Neural cell (in vitro differentiated cells): ENCODE measurements around the gene TNFAIP8L1. TPM values are rescaled to one million over a fixed set of nuclear protein-coding genes. Genes with fewer than 3 reads are reported as not detected.

ENCODE experiments used
- H2AFZ ChIP-seq: fragments of 200-600, 300-800 bp; sonication (generic), shearing (Covaris generic); 2 replicates; pipeline ENCODE4 v1.6.0; 2014; ENCODE audit warnings: low read depth, mild to moderate bottlenecking, antibody characterized with exemption, low read length, moderate library complexity
- H3F3A ChIP-seq: fragments of 200-600 bp; shearing (Covaris generic); 2 replicates; pipeline ENCODE4 v1.6.1; 2016; ENCODE audit warnings: mild to moderate bottlenecking, moderate library complexity, mixed read lengths, antibody characterized with exemption, low read length; ENCODE audit not compliant: insufficient read depth, poor library complexity, severe bottlenecking
- H3K27ac ChIP-seq: fragments of 200-600, 300-800 bp; sonication (generic), shearing (Covaris generic); 2 replicates; pipeline ENCODE4 v1.5.1; 2014; ENCODE audit warnings: mild to moderate bottlenecking, low read length, moderate library complexity
- H3K27me3 ChIP-seq: fragments of 300-800, 200-600 bp; sonication (generic), shearing (Covaris generic); 2 replicates; pipeline ENCODE4 v1.6.0; 2014; ENCODE audit warnings: mild to moderate bottlenecking, low read depth, low read length, moderate library complexity; ENCODE audit not compliant: insufficient read depth
- H3K36me3 ChIP-seq: fragments of 300-800, 200-600 bp; sonication (generic), shearing (Covaris generic); 2 replicates; pipeline ENCODE4 v1.5.1; 2014; ENCODE audit warnings: mild to moderate bottlenecking, antibody characterized with exemption, low read length, moderate library complexity; ENCODE audit not compliant: insufficient read depth
- H3K4me2 ChIP-seq: fragments of 300-800, 200-600 bp; sonication (generic), shearing (Covaris generic); 2 replicates; pipeline ENCODE4 v1.6.0; 2014; ENCODE audit warnings: mild to moderate bottlenecking, low read length
- H3K4me3 ChIP-seq: fragments of 300-800, 200-600 bp; sonication (generic), shearing (Covaris generic); 2 replicates; pipeline ENCODE4 v1.5.1; 2014; ENCODE audit warnings: mild to moderate bottlenecking, low read length, moderate library complexity
- H3K79me2 ChIP-seq: fragments of 200-600 bp; shearing (Covaris generic); replicated peaks from 2 replicates; pipeline ENCODE4 v1.6.0; 2014; ENCODE audit warnings: mild to moderate bottlenecking, low read length, moderate library complexity; ENCODE audit not compliant: insufficient read depth
- H3K9ac ChIP-seq: fragments of 300-800, 200-600 bp; sonication (generic), shearing (Covaris generic); 2 replicates; pipeline ENCODE4 v1.6.1; 2016; ENCODE audit warnings: mild to moderate bottlenecking, low read length, mixed read lengths
- H3K9me2 ChIP-seq: fragments of 200-600 bp; shearing (Covaris generic); 2 replicates; pipeline ENCODE4 v1.6.1; 2016; ENCODE audit warnings: mild to moderate bottlenecking, low read length, mixed read lengths; ENCODE audit not compliant: insufficient read depth
- H3K9me3 ChIP-seq: fragments of 200-600, 300-800 bp; sonication (generic), shearing (Covaris generic); 2 replicates; pipeline ENCODE4 v1.6.1; 2016; ENCODE audit warnings: mild to moderate bottlenecking, mixed run types, low read length, moderate library complexity, mixed read lengths
- H4K20me1 ChIP-seq: fragments of 200-600 bp; shearing (Covaris generic); 2 replicates; pipeline ENCODE4 v1.6.1; 2016; ENCODE audit warnings: mild to moderate bottlenecking, mixed run types; ENCODE audit not compliant: insufficient read depth
- EP300 ChIP-seq: fragments of 450-650 bp; conservative IDR thresholded peaks from 2 replicates; pipeline ENCODE4 v1.6.1; 2014; ENCODE audit warnings: antibody characterized with exemption, mild to moderate bottlenecking, moderate library complexity; ENCODE audit not compliant: poor library complexity, severe bottlenecking
- EZH2 ChIP-seq: fragments of 200-600, 300-800 bp; shearing (Covaris generic), sonication (generic); IDR thresholded peaks from 2 replicates; pipeline ENCODE4 v1.6.1; 2014; ENCODE audit warnings: antibody characterized with exemption, low read length, borderline replicate concordance, mild to moderate bottlenecking; ENCODE audit not compliant: insufficient read depth, poor library complexity, severe bottlenecking
- MXI1 ChIP-seq: fragments of 450-650 bp; conservative IDR thresholded peaks from 2 replicates; pipeline ENCODE4 v1.6.1; 2014; ENCODE audit warnings: antibody characterized with exemption, mild to moderate bottlenecking; ENCODE audit not compliant: poor library complexity, severe bottlenecking
- POLR2AphosphoS5 ChIP-seq: IDR thresholded peaks from 2 replicates; pipeline ENCODE4 v1.6.1; 2012
- RAD21 ChIP-seq: fragments of 450-650 bp; conservative IDR thresholded peaks from 2 replicates; pipeline ENCODE4 v1.6.1; 2014; ENCODE audit warnings: antibody characterized with exemption, mild to moderate bottlenecking, moderate library complexity
- SMC3 ChIP-seq: fragments of 450-650 bp; conservative IDR thresholded peaks from 2 replicates; pipeline ENCODE4 v1.6.1; 2014; ENCODE audit warnings: antibody characterized with exemption, mild to moderate bottlenecking, moderate library complexity; ENCODE audit not compliant: poor library complexity
- TAF1 ChIP-seq: IDR thresholded peaks from 2 replicates; pipeline ENCODE4 v1.6.1; 2012; ENCODE audit warnings: low read depth
- polyA plus RNA-seq: library from polyadenylated mRNA; depleted of rRNA; stranded (reverse); fragments of >200 nt; gene quantifications from 2 replicates; pipeline ENCODE4 v1.2.3, GENCODE V29; 2014
- TF ChIP-seq, protein P1 (sequence below): IDR thresholded peaks from 2 replicates; pipeline ENCODE4 v1.6.1; 2012; ENCODE audit warnings: borderline replicate concordance
- TF ChIP-seq, protein P2 (sequence below): fragments of 450-650 bp; IDR thresholded peaks from 2 replicates; pipeline ENCODE4 v1.5.1; 2014; ENCODE audit warnings: antibody characterized with exemption, mild to moderate bottlenecking, moderate library complexity; ENCODE audit not compliant: poor library complexity, severe bottlenecking

TNFAIP8L1 gene
- polyA plus RNA-seq, 1 donor from 2014 or later: 0.99 TPM

DNA sequence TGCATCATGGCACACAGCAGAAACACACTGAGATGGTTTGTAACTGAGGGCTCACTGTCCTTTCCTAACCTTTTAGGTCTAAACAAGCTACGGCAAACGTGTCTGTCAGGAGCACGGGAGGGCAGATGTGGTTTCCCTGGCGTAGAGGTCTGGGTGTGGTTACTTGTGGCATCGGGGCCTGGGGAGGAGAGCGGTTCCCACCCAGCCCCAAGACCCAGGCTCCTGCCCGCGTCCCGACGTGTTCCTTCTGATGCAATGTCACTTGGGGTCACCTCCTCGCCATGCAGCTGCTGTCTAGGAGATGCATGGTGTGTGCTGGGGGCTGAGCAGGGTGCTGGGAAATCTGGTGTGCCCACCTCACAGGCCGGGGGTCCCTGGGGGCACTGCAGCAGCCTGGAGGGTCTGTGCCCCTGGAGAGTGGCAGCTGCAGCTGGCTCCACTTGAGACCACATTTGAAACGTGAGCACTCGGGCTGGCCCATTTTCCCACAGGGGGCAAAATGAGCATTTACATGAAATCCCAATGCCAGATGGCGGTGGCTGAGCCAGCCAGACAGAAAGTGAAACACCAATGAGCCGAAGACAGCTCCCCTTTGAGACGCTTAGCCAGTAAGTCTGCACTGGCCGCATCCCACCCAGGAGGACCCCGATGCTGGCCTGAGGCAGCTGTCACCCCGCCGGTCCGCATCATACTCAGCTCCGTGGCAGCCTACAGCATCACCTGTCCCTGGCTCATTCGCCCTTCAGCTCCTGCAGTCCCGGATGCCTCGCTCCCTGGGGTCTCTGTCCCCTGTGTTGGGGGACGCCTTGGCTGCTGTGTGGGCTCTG is 53.1 kb downstream of the TNFAIP8L1 start:
- no peaks in the 10 kb centered on the region for H3K36me3 ChIP-seq
- H3K4me2 ChIP-seq: no peak overlapping the region
- H3K9ac ChIP-seq: no peak overlapping the region

DNA sequence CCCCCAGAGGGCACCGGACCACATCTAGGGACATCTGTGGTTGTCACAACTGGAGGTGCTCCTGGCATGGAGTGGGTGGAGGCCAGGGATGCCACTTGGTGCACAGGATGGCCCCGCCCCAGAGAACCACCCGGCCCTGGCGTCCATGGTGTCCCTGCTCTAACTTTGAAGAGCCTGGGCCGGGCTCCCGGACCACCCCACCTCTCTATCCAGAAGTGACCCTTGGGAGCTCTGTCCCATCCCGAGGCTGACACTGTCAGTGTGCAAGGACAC is 53.7 kb downstream of the TNFAIP8L1 start:
- Histone ChIP-seq H2AFZ (no peak overlapping the region), H4K20me1 (no peaks in the 10 kb centered on the region), H3K9me2 (no peaks in the 10 kb centered on the region), H3K27me3 (no peaks in the 10 kb centered on the region), H3K36me3 (no peaks in the 10 kb centered on the region), H3K4me3 (no peak overlapping the region), H3K27ac (no peak overlapping the region), H3F3A (no peaks in the 10 kb centered on the region), H3K79me2 (no peaks in the 10 kb centered on the region), H3K4me2 (no peak overlapping the region), H3K9ac (no peak overlapping the region), H3K9me3 (no peaks in the 10 kb centered on the region)
- TF ChIP-seq, protein P1, sequence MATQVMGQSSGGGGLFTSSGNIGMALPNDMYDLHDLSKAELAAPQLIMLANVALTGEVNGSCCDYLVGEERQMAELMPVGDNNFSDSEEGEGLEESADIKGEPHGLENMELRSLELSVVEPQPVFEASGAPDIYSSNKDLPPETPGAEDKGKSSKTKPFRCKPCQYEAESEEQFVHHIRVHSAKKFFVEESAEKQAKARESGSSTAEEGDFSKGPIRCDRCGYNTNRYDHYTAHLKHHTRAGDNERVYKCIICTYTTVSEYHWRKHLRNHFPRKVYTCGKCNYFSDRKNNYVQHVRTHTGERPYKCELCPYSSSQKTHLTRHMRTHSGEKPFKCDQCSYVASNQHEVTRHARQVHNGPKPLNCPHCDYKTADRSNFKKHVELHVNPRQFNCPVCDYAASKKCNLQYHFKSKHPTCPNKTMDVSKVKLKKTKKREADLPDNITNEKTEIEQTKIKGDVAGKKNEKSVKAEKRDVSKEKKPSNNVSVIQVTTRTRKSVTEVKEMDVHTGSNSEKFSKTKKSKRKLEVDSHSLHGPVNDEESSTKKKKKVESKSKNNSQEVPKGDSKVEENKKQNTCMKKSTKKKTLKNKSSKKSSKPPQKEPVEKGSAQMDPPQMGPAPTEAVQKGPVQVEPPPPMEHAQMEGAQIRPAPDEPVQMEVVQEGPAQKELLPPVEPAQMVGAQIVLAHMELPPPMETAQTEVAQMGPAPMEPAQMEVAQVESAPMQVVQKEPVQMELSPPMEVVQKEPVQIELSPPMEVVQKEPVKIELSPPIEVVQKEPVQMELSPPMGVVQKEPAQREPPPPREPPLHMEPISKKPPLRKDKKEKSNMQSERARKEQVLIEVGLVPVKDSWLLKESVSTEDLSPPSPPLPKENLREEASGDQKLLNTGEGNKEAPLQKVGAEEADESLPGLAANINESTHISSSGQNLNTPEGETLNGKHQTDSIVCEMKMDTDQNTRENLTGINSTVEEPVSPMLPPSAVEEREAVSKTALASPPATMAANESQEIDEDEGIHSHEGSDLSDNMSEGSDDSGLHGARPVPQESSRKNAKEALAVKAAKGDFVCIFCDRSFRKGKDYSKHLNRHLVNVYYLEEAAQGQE: no peak
- TF ChIP-seq TAF1 (no peak), POLR2AphosphoS5 (no peak), EZH2 (no peak), SMC3 (no peak)
- TF ChIP-seq, protein P2, sequence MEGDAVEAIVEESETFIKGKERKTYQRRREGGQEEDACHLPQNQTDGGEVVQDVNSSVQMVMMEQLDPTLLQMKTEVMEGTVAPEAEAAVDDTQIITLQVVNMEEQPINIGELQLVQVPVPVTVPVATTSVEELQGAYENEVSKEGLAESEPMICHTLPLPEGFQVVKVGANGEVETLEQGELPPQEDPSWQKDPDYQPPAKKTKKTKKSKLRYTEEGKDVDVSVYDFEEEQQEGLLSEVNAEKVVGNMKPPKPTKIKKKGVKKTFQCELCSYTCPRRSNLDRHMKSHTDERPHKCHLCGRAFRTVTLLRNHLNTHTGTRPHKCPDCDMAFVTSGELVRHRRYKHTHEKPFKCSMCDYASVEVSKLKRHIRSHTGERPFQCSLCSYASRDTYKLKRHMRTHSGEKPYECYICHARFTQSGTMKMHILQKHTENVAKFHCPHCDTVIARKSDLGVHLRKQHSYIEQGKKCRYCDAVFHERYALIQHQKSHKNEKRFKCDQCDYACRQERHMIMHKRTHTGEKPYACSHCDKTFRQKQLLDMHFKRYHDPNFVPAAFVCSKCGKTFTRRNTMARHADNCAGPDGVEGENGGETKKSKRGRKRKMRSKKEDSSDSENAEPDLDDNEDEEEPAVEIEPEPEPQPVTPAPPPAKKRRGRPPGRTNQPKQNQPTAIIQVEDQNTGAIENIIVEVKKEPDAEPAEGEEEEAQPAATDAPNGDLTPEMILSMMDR: no peak

More for the DNA sequence above, 53.1 kb downstream of the TNFAIP8L1 start:
- no peaks in the 10 kb centered on the region for H3F3A ChIP-seq
- no peaks in the 10 kb centered on the region for H4K20me1 ChIP-seq
- no peak overlapping the region for H3K4me3 ChIP-seq
- H3K27ac ChIP-seq: no peak overlapping the region
- TF ChIP-seq SMC3: no peak
- no peak for TF ChIP-seq MXI1
- no peak for TF ChIP-seq POLR2AphosphoS5
- TF ChIP-seq EZH2: no peak
- TF ChIP-seq RAD21: no peak
- TF ChIP-seq, protein P1: no peak
- no peak for TF ChIP-seq EP300
- TF ChIP-seq TAF1: no peak
- no peaks in the 10 kb centered on the region for H3K79me2 ChIP-seq
- no peak overlapping the region for H2AFZ ChIP-seq
- H3K9me2 ChIP-seq: no peaks in the 10 kb centered on the region
- no peaks in the 10 kb centered on the region for H3K27me3 ChIP-seq
- H3K9me3 ChIP-seq: no peaks in the 10 kb centered on the region
